GM12878 (cell line): ENCODE data around the gene NECTIN1. TPM values are rescaled to one million over a fixed set of nuclear protein-coding genes. Genes with fewer than 3 reads are reported as not detected.

Experiments used
- ATAC-seq: fragments of 200-7000 bp; cut with Tn5 transposase; 3 replicates; pipeline ENCODE4 v1.9.1; 2020; ENCODE audit warnings: mild to moderate bottlenecking, moderate library complexity
- BruUV-seq: library from RNA; stranded (reverse); fragments of 400-500 nt; replicated peaks from 2 replicates; lab custom pipeline; 2021; lab: Mats Ljungman, UMichigan
- CTCF ChIA-PET: fragments of 300-600 bp; sonication (Branson Sonifier 250); formaldehyde crosslinking; extraction: SDS; loops from one replicate; lab custom pipeline; 2021; ENCODE audit warnings: inconsistent platforms; lab: Yijun Ruan, JAX
- POLR2A ChIA-PET: fragments of 350-600 bp; formaldehyde crosslinking; extraction: SDS; loops from one replicate; lab custom pipeline; 2021; ENCODE audit warnings: inconsistent platforms; lab: Charles Lee
- RAD21 ChIA-PET: fragments of 300-600 bp; sonication (Branson Sonifier 250); formaldehyde crosslinking; loops from one replicate; lab custom pipeline; 2023; ENCODE audit warnings: antibody characterized with exemption; ENCODE audit not compliant: unreplicated experiment; lab: Charles Lee
- SMC1A ChIA-PET: fragments of 300-600 bp; sonication (Branson Sonifier 250); formaldehyde crosslinking; loops from one replicate; lab custom pipeline; 2023; ENCODE audit not compliant: unreplicated experiment, uncharacterized antibody; lab: Charles Lee
- DNase-seq: peaks from one replicate; pipeline ENCODE4 v3.0.0-alpha.2; 2011; ENCODE audit warnings: low read depth, low spot score
- FAIRE-seq: peaks from 3 replicates; lab custom pipeline; 2011; peaks lifted over from hg19 to GRCh38; lab: Jason Lieb, UNC
- H2AFZ ChIP-seq: 2 replicates; pipeline ENCODE4 v1.6.0; 2011; ENCODE audit warnings: low read depth, low read length, control low read depth; ENCODE audit not compliant: control insufficient read depth
- H3K27ac ChIP-seq: 2 replicates; pipeline ENCODE4 v1.5.1; 2011; ENCODE audit warnings: control low read depth; ENCODE audit not compliant: control insufficient read depth, insufficient read depth
- H3K27me3 ChIP-seq, 2 experiments: replicated peaks in 1 of 2; 2 replicates each; pipeline versions ENCODE4 v1.6.0 to v1.6.1; 2011; ENCODE audit warnings: low read length in 1 of 2; ENCODE audit not compliant: control insufficient read depth in 2 of 2, insufficient read depth in 2 of 2
- H3K36me3 ChIP-seq, 2 experiments: 2 replicates each; pipeline ENCODE4 v1.5.1; 2011; ENCODE audit warnings: low read length in 1 of 2; ENCODE audit not compliant: control insufficient read depth in 2 of 2, insufficient read depth in 2 of 2
- H3K4me1 ChIP-seq: 2 replicates; pipeline ENCODE4 v1.6.1; 2011; ENCODE audit warnings: mild to moderate bottlenecking, low read length, moderate library complexity, mixed read lengths; ENCODE audit not compliant: control insufficient read depth, insufficient read depth
- H3K4me2 ChIP-seq: 2 replicates; pipeline ENCODE4 v1.6.0; 2011; ENCODE audit warnings: control low read depth; ENCODE audit not compliant: control insufficient read depth, insufficient read depth
- H3K4me3 ChIP-seq: fragments of 200-600 bp; sonication (generic); 2 replicates; pipeline ENCODE4 v1.5.1; 2016
- H3K79me2 ChIP-seq: 2 replicates; pipeline ENCODE4 v1.6.0; 2011; ENCODE audit warnings: low read length; ENCODE audit not compliant: control insufficient read depth, insufficient read depth
- H3K9ac ChIP-seq: 2 replicates; pipeline ENCODE4 v1.8.0; 2011; ENCODE audit warnings: low read length, control low read depth, mixed read lengths; ENCODE audit not compliant: control insufficient read depth, insufficient read depth
- H3K9me3 ChIP-seq: replicated peaks from 3 replicates; pipeline ENCODE4 v1.5.1; 2011; ENCODE audit warnings: mild to moderate bottlenecking, low read length; ENCODE audit not compliant: control insufficient read depth, insufficient read depth
- H4K20me1 ChIP-seq: 2 replicates; pipeline ENCODE4 v1.6.0; 2011; ENCODE audit not compliant: control insufficient read depth, insufficient read depth
- ATF7 ChIP-seq: fragments of 450-650 bp; IDR thresholded peaks from 2 replicates; pipeline ENCODE4 v1.6.1; 2016; ENCODE audit warnings: low read depth, mild to moderate bottlenecking
- CEBPB ChIP-seq, 2 experiments: fragments of 150-350 bp in 1 of 2; IDR thresholded peaks; 2 replicates each; pipeline ENCODE4 v1.6.1; 2012 to 2014; ENCODE audit warnings: low read depth in 2 of 2, low read length in 2 of 2, borderline replicate concordance in 1 of 2, inconsistent platforms in 1 of 2
- FOXK2 ChIP-seq: fragments of 450-650 bp; IDR thresholded peaks from 2 replicates; pipeline ENCODE4 v1.6.1; 2017; ENCODE audit warnings: mild to moderate bottlenecking, moderate library complexity
- HDAC6 ChIP-seq: fragments of 200-600 bp; sonication (generic); IDR thresholded peaks from one replicate; pipeline ENCODE4 v1.8.0; 2017; ENCODE audit warnings: antibody characterized with exemption; ENCODE audit not compliant: unreplicated experiment
- MTA2 ChIP-seq: fragments of 450-650 bp; IDR thresholded peaks from 2 replicates; pipeline ENCODE4 v1.6.1; 2016; ENCODE audit warnings: low read depth, mild to moderate bottlenecking, moderate library complexity
- NFYA ChIP-seq: IDR thresholded peaks from 2 replicates; pipeline ENCODE4 v1.6.1; 2011; ENCODE audit warnings: low read depth, mild to moderate bottlenecking, low read length, improper control_type of control experiment, borderline replicate concordance
- PKNOX1 ChIP-seq: fragments of 450-650 bp; IDR thresholded peaks from 2 replicates; pipeline ENCODE4 v1.6.1; 2016; ENCODE audit warnings: mild to moderate bottlenecking
- RB1 ChIP-seq: fragments of 450-650 bp; formaldehyde crosslinking; IDR thresholded peaks from 2 replicates; pipeline ENCODE4 v1.6.1; 2017; ENCODE audit warnings: mild to moderate bottlenecking, borderline replicate concordance
- RCOR1 ChIP-seq: conservative IDR thresholded peaks from 2 replicates; pipeline ENCODE4 v1.6.1; 2012; ENCODE audit warnings: low read depth, low read length, improper control_type of control experiment
- RELA ChIP-seq: fragments of 450-650 bp; IDR thresholded peaks from 2 replicates; pipeline ENCODE4 v1.8.0; 2014; ENCODE audit warnings: borderline replicate concordance; ENCODE audit not compliant: partially characterized antibody
- SMAD1 ChIP-seq: fragments of 450-650 bp; IDR thresholded peaks from 2 replicates; pipeline ENCODE4 v1.6.1; 2018; ENCODE audit warnings: mild to moderate bottlenecking, low read depth; ENCODE audit not compliant: partially characterized antibody
- SMARCA5 ChIP-seq: fragments of 450-650 bp; IDR thresholded peaks from 2 replicates; pipeline ENCODE4 v1.6.1; 2017; ENCODE audit warnings: mild to moderate bottlenecking
- SMC3 ChIP-seq: IDR thresholded peaks from 2 replicates; pipeline ENCODE4 v1.6.1; 2011; ENCODE audit warnings: low read length, improper control_type of control experiment, borderline replicate concordance
- SRF ChIP-seq, 2 experiments: IDR thresholded peaks; 2 replicates each; pipeline ENCODE4 v1.6.1; 2011; ENCODE audit warnings: low read depth in 2 of 2, low read length in 2 of 2, mild to moderate bottlenecking in 1 of 2, moderate library complexity in 1 of 2
- SUPT20H ChIP-seq: IDR thresholded peaks from 2 replicates; pipeline ENCODE4 v1.6.1; 2011; ENCODE audit warnings: low read depth, mild to moderate bottlenecking, low read length, moderate library complexity, borderline replicate concordance; ENCODE audit not compliant: control insufficient read depth
- ZBED1 ChIP-seq: IDR thresholded peaks from 2 replicates; pipeline ENCODE4 v1.6.1; 2016; ENCODE audit warnings: borderline replicate concordance
- ZNF24 ChIP-seq: fragments of 450-650 bp; IDR thresholded peaks from 2 replicates; pipeline ENCODE4 v1.6.1; 2017; ENCODE audit warnings: antibody characterized with exemption, mild to moderate bottlenecking
- ZZZ3 ChIP-seq: IDR thresholded peaks from 2 replicates; pipeline ENCODE4 v1.6.1; 2011; ENCODE audit warnings: low read depth; ENCODE audit not compliant: control insufficient read depth, insufficient read length
- WGBS: methylation state at CpG from one replicate; pipeline ENCODE4 v1.1.6; 2016; ENCODE audit warnings: low lambda C conversion rate; ENCODE audit not compliant: insufficient replicate concordance, insufficient coverage; ENCODE audit errors: missing lambda C conversion rate; 5-methylcytosine and 5-hydroxymethylcytosine counted together
- in situ Hi-C: fragments of 300-500 bp; cut with MboI; formaldehyde crosslinking; loops from 9 replicates; pipeline ENCODE4 v1.14.3; 2018; ENCODE audit warnings: mixed read lengths
- intact Hi-C: fragments of 100-400 bp; cut with micrococcal nuclease; formaldehyde crosslinking; loops from one replicate; pipeline ENCODE4 v1.14.2; 2022; ENCODE audit not compliant: unreplicated experiment
- polyA plus RNA-seq, 11 experiments: library from polyadenylated mRNA; depleted of rRNA in 4 of 11; unstranded in 6 of 11; stranded (reverse) in 5 of 11; fragments of >200 nt; fragmentation: Nextera tagmentation in 4 of 11; fragmentation: Illumina TruSeq in 1 of 11; extraction: Ambion mirVana in 4 of 11; extraction: Trizol in 1 of 11; gene quantifications; 1 replicate in 1 of 11; 2 replicates in 10 of 11; pipeline versions ENCODE4 v1.2.1 to v1.2.3, GENCODE V29; 2011 to 2016; ENCODE audit warnings: inconsistent platforms in 2 of 11, missing spikeins in 2 of 11, low read depth in 1 of 11
- total RNA-seq, 4 experiments: library from RNA; depleted of rRNA in 3 of 4; stranded (reverse); fragments of >200 nt in 3 of 4; fragmentation: Illumina TruSeq in 1 of 4; extraction: Trizol in 1 of 4; gene quantifications; 2 replicates each; pipeline versions ENCODE4 v1.2.1 to v1.2.3, GENCODE V29; 2013 to 2021

NECTIN1 gene
- total and polyA plus RNA-seq, 10 of the 15 experiments (the other 5 are each of a cell fraction or from before 2014, with no cell fraction given): 0.97 to 9.2 (median 2.3) TPM

- Histone ChIP-seq H3K4me1 (no peaks in the 10 kb centered on the region), H3K27ac (no peak overlapping the region), H3K79me2 (no peaks in the 10 kb centered on the region), H3K4me2 (no peak overlapping the region), H3K36me3 (no peaks in the 10 kb centered on the region), H2AFZ (no peak overlapping the region)
- no peak for DNase-seq
- SMC1A ChIA-PET: interaction anchor here (0.9 to 1.5 kb wide), 2 partner anchors 65 to 368 kb away, joined by 3 to 4 read pairs; no protein-coding TSS in a partner anchor
- FAIRE-seq: no peak
- in situ Hi-C loops: no loop called here
- TF ChIP-seq SUPT20H (no peak), FOXK2 (no peak), RB1 (no peak), ZNF24 (no peak), ATF7 (no peak), PKNOX1 (no peak), CEBPB (IDR thresholded peaks at IDR 0.05; ENCODE audit: borderline replicate concordance in 1 of 2, low read depth in 2 of 2, low read length in 2 of 2) (no peak), NFYA (no peak), MTA2 (no peak), SMC3 (no peak), SMAD1 (no peak), RELA (no peak), HDAC6 (no peak), RCOR1 (no peak), SRF (IDR thresholded peaks at IDR 0.05; ENCODE audit: low read depth in 2 of 2, low read length in 2 of 2) (no peak), ZBED1 (no peak), ZZZ3 (no peak), SMARCA5 (no peak)
- TF ChIP-seq, all 136 proteins: peak for 0
- Histone ChIP-seq H3K9me3 (no peaks in the 10 kb centered on the region), H3K9ac (no peak overlapping the region), H3K27me3 (peaks cover 0 to 3% of the 10 kb centered on the region in 2 experiments; a peak in 3 of 4 replicates), H4K20me1 (no peaks in the 10 kb centered on the region), H3K4me3 (no peak overlapping the region)
- no TSS peak for BruUV-seq
- no peak for ATAC-seq
- ChIA-PET RAD21 (interaction anchor here (0.7 to 2.5 kb wide), 4 partner anchors 11 to 1102 kb away, joined by 3 to 8 read pairs (median 4); partner anchors contain the start of gene NECTIN1), CTCF (interaction anchor here (1.0 to 2.7 kb wide), 6 partner anchors 9 to 72 kb away, joined by 3 to 21 read pairs (median 5); partner anchors contain the start of gene NECTIN1), POLR2A (interaction anchor here (0.8 kb wide), 1 partner anchor 11 kb away, joined by 4 read pairs; the partner anchor contains the start of gene NECTIN1)
- WGBS: 46% methylated on average over 4 of the region's 4 CpGs
- intact Hi-C loops: loop anchor here (5.0 kb wide), 1 partner anchor 367 kb away; no protein-coding TSS in a partner anchor
Observed at GRCh38 chr11:119739975-119740374, 11.0 kb upstream of the NECTIN1 start.
